Chondrocyte (in vitro differentiated cells): ENCODE results near the gene SYNRG. TPM values are rescaled to one million over a fixed set of nuclear protein-coding genes. Genes with fewer than 3 reads are reported as not detected.

Experiments used
- DNase-seq: peaks from one replicate; pipeline ENCODE4 v3.0.0; 2021; ENCODE audit warnings: mixed read lengths, low spot score
- H3K27ac Mint-ChIP-seq: one replicate; pipeline ENCODE4 v1.8.0; 2021; ENCODE audit warnings: mild to moderate bottlenecking, moderate library complexity, mixed read lengths; ENCODE audit not compliant: unreplicated experiment
- H3K27me3 Mint-ChIP-seq: 2 replicates; pipeline ENCODE4 v1.8.0; 2021; ENCODE audit warnings: low read depth, mixed read lengths
- H3K36me3 Mint-ChIP-seq: 2 replicates; pipeline ENCODE4 v1.8.0; 2021; ENCODE audit warnings: low read depth, mixed read lengths
- H3K4me1 Mint-ChIP-seq: 2 replicates; pipeline ENCODE4 v1.8.0; 2021; ENCODE audit warnings: low read depth, mild to moderate bottlenecking, mixed read lengths
- H3K4me3 Mint-ChIP-seq: one replicate; pipeline ENCODE4 v1.8.0; 2021; ENCODE audit warnings: mild to moderate bottlenecking, moderate library complexity, mixed read lengths; ENCODE audit not compliant: unreplicated experiment
- H3K9me3 Mint-ChIP-seq: 2 replicates; pipeline ENCODE4 v1.8.0; 2021; ENCODE audit warnings: low read depth, mixed read lengths
- CTCF ChIP-seq: fragments of 200-600 bp; sonication (generic); IDR thresholded peaks from 2 replicates; pipeline ENCODE4 v1.5.0; 2021; ENCODE audit warnings: antibody characterized with exemption, mild to moderate bottlenecking, moderate library complexity
- total RNA-seq: library from RNA; stranded (reverse); gene quantifications from 3 replicates; pipeline ENCODE4 v1.2.1, GENCODE V29; 2021

Gene SYNRG
- total RNA-seq, 1 donor from 2014 or later, result 35.1 TPM

- DNase-seq, result no peak
- Mint-ChIP-seq H3K4me3 (no peak overlapping the region), H3K27ac (no peak overlapping the region)
These were observed 89.8 kb downstream of the SYNRG start for GRCh38 chr17:37519251-37519985.

GRCh38 chr17:37518826-37519225, 90.4 kb downstream of the SYNRG start:
- peak; percentile 30 for TF ChIP-seq CTCF
- Mint-ChIP-seq H3K27me3 (no peaks in the 10 kb centered on the region), H3K36me3 (peaks cover 24% of the 10 kb centered on the region), H3K9me3 (no peaks in the 10 kb centered on the region), H3K4me1 (peaks cover 15% of the 10 kb centered on the region), H3K27ac (no peak overlapping the region), H3K4me3 (no peak overlapping the region)
- no peak for DNase-seq

More at GRCh38 chr17:37519251-37519985, 89.8 kb downstream of the SYNRG start:
- Mint-ChIP-seq H3K4me1 (peaks cover 15% of the 10 kb centered on the region), H3K36me3 (peaks cover 24% of the 10 kb centered on the region), H3K9me3 (no peaks in the 10 kb centered on the region), H3K27me3 (no peaks in the 10 kb centered on the region)
- no peak for TF ChIP-seq CTCF

GRCh38 chr17:37517881-37518280, 91.3 kb downstream of the SYNRG start:
- Mint-ChIP-seq H3K4me3 (no peak overlapping the region), H3K4me1 (peaks cover 15% of the 10 kb centered on the region), H3K36me3 (peaks cover 25% of the 10 kb centered on the region)

GRCh38 chr17:37516127-37516571, 93.1 kb downstream of the SYNRG start:
- no peak for TF ChIP-seq CTCF
- no peak overlapping the region for H3K4me3 Mint-ChIP-seq
- H3K27me3 Mint-ChIP-seq, result no peaks in the 10 kb centered on the region
- peaks cover 15% of the 10 kb centered on the region for H3K4me1 Mint-ChIP-seq
- no peaks in the 10 kb centered on the region for H3K9me3 Mint-ChIP-seq
- H3K36me3 Mint-ChIP-seq, result peaks cover 30% of the 10 kb centered on the region
- no peak for DNase-seq
- H3K27ac Mint-ChIP-seq, result peak overlapping the region; percentile 93

More at GRCh38 chr17:37517881-37518280, 91.3 kb downstream of the SYNRG start:
- Mint-ChIP-seq H3K27me3 (no peaks in the 10 kb centered on the region), H3K9me3 (no peaks in the 10 kb centered on the region), H3K27ac (peak overlapping the region; percentile 33)
- TF ChIP-seq CTCF, result no peak
- DNase-seq, result no peak

- Mint-ChIP-seq H3K36me3 (peaks cover 22% of the 10 kb centered on the region), H3K9me3 (no peaks in the 10 kb centered on the region), H3K4me1 (peaks cover 13% of the 10 kb centered on the region), H3K4me3 (no peak overlapping the region), H3K27me3 (no peaks in the 10 kb centered on the region), H3K27ac (no peak overlapping the region)
- no peak for DNase-seq
- TF ChIP-seq CTCF, result no peak
These were observed 95.5 kb downstream of the SYNRG start for GRCh38 chr17:37513711-37514110.
